Measurements from ENCODE around the gene CCDC110.

The CCDC110 gene

DNA sequence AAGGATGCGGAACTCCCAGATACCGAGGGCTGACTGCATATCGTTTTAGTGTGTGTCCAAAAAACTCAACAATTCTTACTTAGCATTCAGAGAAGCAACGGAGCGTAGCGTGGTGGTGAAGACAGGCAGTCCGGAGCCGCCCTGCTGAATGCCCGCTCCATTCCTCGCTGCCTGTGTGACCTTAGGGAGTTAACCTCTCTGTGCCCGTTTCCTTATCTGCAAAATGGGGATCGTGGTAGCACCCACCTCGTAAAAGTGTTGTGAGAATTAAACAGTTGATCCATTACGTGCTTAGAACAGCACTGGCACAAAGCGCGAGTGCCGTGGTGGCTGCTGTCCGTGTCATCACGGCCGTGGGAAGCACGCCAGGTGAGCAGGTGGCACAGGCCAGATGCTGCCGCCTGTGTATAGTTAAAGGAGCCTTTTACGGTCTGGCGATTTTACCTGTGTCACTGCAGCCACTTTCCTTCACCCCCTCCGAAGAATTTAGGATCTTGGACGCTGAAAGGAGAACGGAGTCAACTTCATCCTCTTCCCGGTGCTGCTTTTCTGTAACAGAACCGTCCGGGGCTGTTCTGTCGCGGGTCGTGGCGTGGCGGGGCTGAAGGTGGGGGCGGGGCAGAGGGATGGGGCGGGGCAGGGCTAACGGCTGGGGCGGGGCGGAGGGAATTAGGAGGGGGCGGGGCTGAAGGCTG lies 885 bp downstream of the CCDC110 start:
- H3K9me2 ChIP-seq (replicated peaks; ENCODE audit: insufficient read depth, low read length): no peaks in the 10 kb centered on the region
- H3K79me2 ChIP-seq (ENCODE audit: low read length): peaks cover 20% of the 10 kb centered on the region
- H3K9me3 ChIP-seq (replicated peaks; ENCODE audit: insufficient read depth, low read length): no peaks in the 10 kb centered on the region
- H3K36me3 ChIP-seq (replicated peaks; ENCODE audit: insufficient read depth, low read length): no peaks in the 10 kb centered on the region
- H2AFZ ChIP-seq (ENCODE audit: low read length): peak overlapping the region; percentile 93
- no peak for TF ChIP-seq EZH2phosphoT487 (IDR thresholded peaks at IDR 0.05; ENCODE audit: low read length)
- TF ChIP-seq EZH2 (optimal IDR thresholded peaks at IDR 0.05; ENCODE audit: low read depth, low read length): no peak
- TF ChIP-seq CTCF (IDR thresholded peaks at IDR 0.05; ENCODE audit: low read length): no peak
- H3K27me3 ChIP-seq (replicated peaks; ENCODE audit: insufficient read depth, low read length): no peaks in the 10 kb centered on the region
- peak overlapping the region; percentile 98 for H3K4me2 ChIP-seq (ENCODE audit: low read depth, low read length)
- peaks cover 10% of the 10 kb centered on the region; the same call in 1 of the 2 replicates for H3K4me1 ChIP-seq (ENCODE audit: low read length)
- DNase-seq: peak; percentile 56
- peak overlapping the region; percentile 41; the same call in 1 of the 2 replicates for H3K27ac ChIP-seq (ENCODE audit: low read length)
- peak overlapping the region; percentile 74 for H3K9ac ChIP-seq (ENCODE audit: low read length)
- H4K20me1 ChIP-seq (ENCODE audit: insufficient read depth, low read length): no peaks in the 10 kb centered on the region
- peaks cover 6% of the 10 kb centered on the region; the same call in 1 of the 2 replicates for H3F3A ChIP-seq (ENCODE audit: insufficient read depth, low read length)
- H3K4me3 ChIP-seq (ENCODE audit: low read length): peak overlapping the region; percentile 96

DNA sequence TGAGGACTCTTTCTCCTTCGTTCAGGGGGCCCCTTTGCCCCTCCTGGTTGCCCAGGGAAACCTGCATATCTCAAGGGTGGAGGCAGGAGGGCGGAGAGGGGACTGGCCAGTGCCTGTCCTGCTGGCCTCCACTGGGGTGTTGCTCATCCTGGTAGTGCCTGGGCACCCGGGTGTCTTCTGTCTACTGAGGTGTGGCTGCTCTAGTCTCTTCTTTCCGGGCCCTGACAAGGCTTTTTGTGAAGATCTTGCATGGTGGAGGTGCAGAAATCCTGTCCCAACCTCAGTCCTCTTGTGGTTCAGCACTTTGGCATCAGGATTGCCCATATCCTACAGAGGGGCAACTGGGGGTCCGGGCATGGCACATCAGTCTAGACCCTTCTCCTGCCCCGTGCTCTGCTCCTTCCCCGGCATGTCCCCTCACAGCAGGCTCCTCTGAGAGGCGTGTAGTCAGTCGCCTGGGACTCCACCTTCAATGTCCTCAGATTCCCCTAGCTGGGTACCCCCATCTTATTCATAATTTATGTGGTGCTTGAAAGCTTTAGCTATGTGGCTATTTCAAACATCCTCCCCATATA lies 1.9 kb downstream of the CCDC110 start:
- Histone ChIP-seq H3K4me2 (ENCODE audit: low read depth, low read length) (peak overlapping the region; percentile 98), H2AFZ (ENCODE audit: low read length) (no peak overlapping the region), H3K9ac (ENCODE audit: low read length) (no peak overlapping the region), H4K20me1 (ENCODE audit: insufficient read depth, low read length) (no peaks in the 10 kb centered on the region), H3K79me2 (ENCODE audit: low read length) (peaks cover 20% of the 10 kb centered on the region), H3K9me2 (replicated peaks; ENCODE audit: insufficient read depth, low read length) (no peaks in the 10 kb centered on the region), H3K9me3 (replicated peaks; ENCODE audit: insufficient read depth, low read length) (no peaks in the 10 kb centered on the region), H3K36me3 (replicated peaks; ENCODE audit: insufficient read depth, low read length) (no peaks in the 10 kb centered on the region), H3K27me3 (replicated peaks; ENCODE audit: insufficient read depth, low read length) (no peaks in the 10 kb centered on the region), H3K4me1 (ENCODE audit: low read length) (peaks cover 10% of the 10 kb centered on the region; the same call in 1 of the 2 replicates), H3F3A (ENCODE audit: insufficient read depth, low read length) (peaks cover 6% of the 10 kb centered on the region; the same call in 1 of the 2 replicates), H3K27ac (ENCODE audit: low read length) (no peak overlapping the region), H3K4me3 (ENCODE audit: low read length) (peak overlapping the region; percentile 96; the same call in 1 of the 2 replicates)
- no peak for TF ChIP-seq CTCF (IDR thresholded peaks at IDR 0.05; ENCODE audit: low read length)
- no peak for TF ChIP-seq EZH2 (optimal IDR thresholded peaks at IDR 0.05; ENCODE audit: low read depth, low read length)
- no peak for TF ChIP-seq EZH2phosphoT487 (IDR thresholded peaks at IDR 0.05; ENCODE audit: low read length)
- DNase-seq: no peak

DNA sequence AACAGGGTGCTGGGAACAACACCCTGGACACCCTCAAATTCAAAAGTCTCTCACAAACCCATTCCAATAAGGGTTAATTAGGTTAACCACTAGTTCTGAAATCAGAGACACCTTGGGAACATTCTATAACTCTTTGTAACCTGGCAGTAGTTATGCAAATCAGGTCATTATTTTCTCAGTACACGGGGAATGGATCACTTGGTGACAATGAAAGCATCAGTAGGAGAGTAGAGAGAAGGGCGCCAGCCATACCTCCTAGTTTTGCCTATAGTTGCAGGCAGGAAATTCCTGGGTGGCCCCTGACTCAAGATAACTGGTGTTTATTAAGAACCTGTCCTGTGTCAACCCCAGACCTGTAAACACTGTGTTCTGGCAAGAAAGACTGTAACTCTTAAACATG lies 2.5 kb downstream of the CCDC110 start:
- Histone ChIP-seq H3K36me3 (replicated peaks; ENCODE audit: insufficient read depth, low read length) (no peaks in the 10 kb centered on the region), H4K20me1 (ENCODE audit: insufficient read depth, low read length) (no peaks in the 10 kb centered on the region), H3K4me1 (ENCODE audit: low read length) (peaks cover 10% of the 10 kb centered on the region; the same call in 1 of the 2 replicates), H3K9me3 (replicated peaks; ENCODE audit: insufficient read depth, low read length) (no peaks in the 10 kb centered on the region), H3K27ac (ENCODE audit: low read length) (no peak overlapping the region), H3K79me2 (ENCODE audit: low read length) (peaks cover 20% of the 10 kb centered on the region), H3K4me3 (ENCODE audit: low read length) (no peak overlapping the region), H3K27me3 (replicated peaks; ENCODE audit: insufficient read depth, low read length) (no peaks in the 10 kb centered on the region), H2AFZ (ENCODE audit: low read length) (no peak overlapping the region), H3K4me2 (ENCODE audit: low read depth, low read length) (no peak overlapping the region), H3K9me2 (replicated peaks; ENCODE audit: insufficient read depth, low read length) (no peaks in the 10 kb centered on the region), H3F3A (ENCODE audit: insufficient read depth, low read length) (peaks cover 6% of the 10 kb centered on the region; the same call in 1 of the 2 replicates), H3K9ac (ENCODE audit: low read length) (no peak overlapping the region)
- TF ChIP-seq CTCF (IDR thresholded peaks at IDR 0.05; ENCODE audit: low read length) (no peak), EZH2phosphoT487 (IDR thresholded peaks at IDR 0.05; ENCODE audit: low read length) (no peak), EZH2 (optimal IDR thresholded peaks at IDR 0.05; ENCODE audit: low read depth, low read length) (no peak)
- no peak for DNase-seq
